Keratinocyte (primary cell): Measurements from ENCODE around the gene KHNYN.

ENCODE experiments used
- CTCF ChIP-seq, 3 experiments: IDR thresholded peaks in 1 of 3; conservative IDR thresholded peaks in 1 of 3; optimal IDR thresholded peaks in 1 of 3; 2 replicates in 2 of 3; 3 replicates in 1 of 3; pipeline versions ENCODE3 to v1.5.1; 2011; ENCODE audit warnings: low read length in 3 of 3, mild to moderate bottlenecking in 3 of 3, moderate library complexity in 2 of 3, control low read depth in 1 of 3, inconsistent platforms in 1 of 3; ENCODE audit not compliant: insufficient read depth in 2 of 3; ENCODE audit errors: extremely low read depth in 1 of 3
- EZH2 ChIP-seq: IDR thresholded peaks from one replicate; pipeline ENCODE4 v1.6.1; 2012; ENCODE audit warnings: inconsistent platforms, mild to moderate bottlenecking, low read length, moderate library complexity

GRCh38 chr14:24439830-24440605 lies 10.3 kb downstream of the KHNYN start:
- TF ChIP-seq CTCF (optimal IDR thresholded peaks at IDR 0.05 in 1 of 3, IDR thresholded peaks at IDR 0.05 in 1 of 3, conservative IDR thresholded peaks at IDR 0.05 in 1 of 3; ENCODE audit: extremely low read depth in 1 of 3, insufficient read depth in 2 of 3, low read length in 3 of 3) (no peak), EZH2 (no peak)
